ENCODE measurements around the gene GNA12.

The GNA12 gene

DNA sequence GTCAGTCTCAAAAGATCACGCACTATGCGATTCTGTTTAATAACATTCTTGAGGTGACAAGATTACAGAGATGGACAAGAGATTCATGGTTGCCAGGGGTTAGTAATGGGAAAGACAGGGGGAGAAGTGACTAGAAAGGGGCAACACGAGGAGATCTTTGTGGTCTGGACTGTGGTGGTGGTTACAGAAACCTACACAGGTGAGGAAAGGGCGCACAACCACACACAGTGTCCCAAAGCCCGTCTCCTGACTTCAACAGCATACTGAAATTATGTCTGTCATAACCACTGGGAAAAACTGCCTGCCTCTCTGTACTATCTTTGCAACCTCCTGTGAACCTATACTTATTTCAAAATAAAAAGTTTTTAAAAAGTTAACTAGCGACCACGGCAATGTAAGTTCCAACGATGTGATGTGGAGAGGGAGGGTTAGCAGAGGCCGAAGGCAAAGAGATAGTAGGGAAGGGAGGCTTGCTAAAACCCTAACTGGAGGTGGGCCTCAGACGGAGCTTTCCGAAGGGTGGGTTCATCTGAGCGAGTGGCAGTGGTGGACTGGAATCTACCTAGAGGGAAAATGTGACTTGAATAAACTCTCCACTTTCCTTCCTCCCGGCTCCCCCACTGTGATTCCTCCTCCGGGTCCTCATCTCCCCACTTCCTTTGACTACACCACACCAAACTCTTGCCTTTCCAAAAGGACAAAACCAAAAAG is 43.7 kb downstream of the GNA12 start:
- H3K4me3 ChIP-seq (replicated peaks; ENCODE audit: insufficient read depth, low read length): no peak overlapping the region
- H3K27ac ChIP-seq (replicated peaks): no peak overlapping the region
- H3K27me3 ChIP-seq (ENCODE audit: insufficient read depth, poor library complexity, severe bottlenecking): no peaks in the 10 kb centered on the region
- TF ChIP-seq CTCF (IDR thresholded peaks at IDR 0.05; ENCODE audit: insufficient read depth, low read length) (no peak), REST (IDR thresholded peaks at IDR 0.05; ENCODE audit: insufficient replicate concordance, low read depth) (no peak), POLR2AphosphoS5 (IDR thresholded peaks at IDR 0.05; ENCODE audit: low read depth) (no peak), GABPA (IDR thresholded peaks at IDR 0.05; ENCODE audit: low read depth) (no peak), SPI1 (IDR thresholded peaks at IDR 0.05; ENCODE audit: borderline replicate concordance, low read depth) (no peak)
- no peak for DNase-seq (ENCODE audit: low read depth in 1 of 2, low spot score in 1 of 2)

- H3K27me3 ChIP-seq (ENCODE audit: insufficient read depth, poor library complexity, severe bottlenecking): no peaks in the 10 kb centered on the region
- H3K4me3 ChIP-seq (replicated peaks; ENCODE audit: insufficient read depth, low read length): no peak overlapping the region
- TF ChIP-seq POLR2AphosphoS5 (IDR thresholded peaks at IDR 0.05; ENCODE audit: low read depth): no peak
- no peak for TF ChIP-seq GABPA (IDR thresholded peaks at IDR 0.05; ENCODE audit: low read depth)
- no peak for TF ChIP-seq REST (IDR thresholded peaks at IDR 0.05; ENCODE audit: insufficient replicate concordance, low read depth)
- no peak for TF ChIP-seq SPI1 (IDR thresholded peaks at IDR 0.05; ENCODE audit: borderline replicate concordance, low read depth)
- no peak for TF ChIP-seq CTCF (IDR thresholded peaks at IDR 0.05; ENCODE audit: insufficient read depth, low read length)
- DNase-seq (ENCODE audit: low read depth in 1 of 2, low spot score in 1 of 2): no peak
- peak overlapping the region; percentile 24 for H3K27ac ChIP-seq (replicated peaks)
Observed at GRCh38 chr7:2799253-2799652, 44.9 kb downstream of the GNA12 start.

GRCh38 chr7:2798669-2799068 is 45.4 kb downstream of the GNA12 start:
- no peaks in the 10 kb centered on the region for H3K27me3 ChIP-seq (ENCODE audit: insufficient read depth, poor library complexity, severe bottlenecking)
- H3K27ac ChIP-seq (replicated peaks): no peak overlapping the region
- no peak overlapping the region for H3K4me3 ChIP-seq (replicated peaks; ENCODE audit: insufficient read depth, low read length)
- no peak for DNase-seq (ENCODE audit: low read depth in 1 of 2, low spot score in 1 of 2)
- TF ChIP-seq CTCF (IDR thresholded peaks at IDR 0.05; ENCODE audit: insufficient read depth, low read length) (no peak), POLR2AphosphoS5 (IDR thresholded peaks at IDR 0.05; ENCODE audit: low read depth) (no peak), SPI1 (IDR thresholded peaks at IDR 0.05; ENCODE audit: borderline replicate concordance, low read depth) (peak; percentile 88), GABPA (IDR thresholded peaks at IDR 0.05; ENCODE audit: low read depth) (no peak), REST (IDR thresholded peaks at IDR 0.05; ENCODE audit: insufficient replicate concordance, low read depth) (no peak)

Measured in HL-60 (cell line).